NCI-H128 (cell line): ENCODE data around the gene ZC3H4.
"Not testable (repeated sequence)": the region's sequence is repeated elsewhere in the genome, so short reads cannot be mapped to it uniquely, and the experiment has no call there.

ENCODE experiments used
- DNase-seq: peaks from one replicate; lab custom pipeline; 2025; ENCODE audit not compliant: unreplicated experiment; lab: John Stamatoyannopoulos, UW

ZC3H4 gene

GRCh38 chr19:47112997-47113849, at the start of gene ZC3H4:
ZC3H4 (minus strand) TSS chr19:47113776; CDS start chr19:47112584, 1,192 bp downstream.
- peak; percentile 99 for DNase-seq

GRCh38 chr19:47161876-47162489, 48.4 kb upstream of the ZC3H4 start:
- DNase-seq: no peak

- DNase-seq: no peak
Measured at GRCh38 chr19:47158879-47159503, 45.4 kb upstream of the ZC3H4 start.

GRCh38 chr19:47158367-47158791, 44.8 kb upstream of the ZC3H4 start:
- no peak for DNase-seq

- no peak for DNase-seq
Measured at GRCh38 chr19:47157431-47158321, 44.1 kb upstream of the ZC3H4 start.

- no peak for DNase-seq
Measured at GRCh38 chr19:47156861-47157430, 43.4 kb upstream of the ZC3H4 start.

- DNase-seq: no peak
Measured at GRCh38 chr19:47155148-47155547, 41.6 kb upstream of the ZC3H4 start.

- DNase-seq: no peak
Measured at GRCh38 chr19:47153266-47153665, 39.7 kb upstream of the ZC3H4 start.

GRCh38 chr19:47152632-47153031, 39.1 kb upstream of the ZC3H4 start:
- DNase-seq: no peak

GRCh38 chr19:47152205-47152604, 38.6 kb upstream of the ZC3H4 start:
- no peak for DNase-seq

- DNase-seq: no peak
Measured at GRCh38 chr19:47151627-47152026, 38.1 kb upstream of the ZC3H4 start.

- no peak for DNase-seq
Measured at GRCh38 chr19:47146920-47147319, 33.3 kb upstream of the ZC3H4 start.

- DNase-seq: no peak
Measured at GRCh38 chr19:47145639-47146486, 32.3 kb upstream of the ZC3H4 start.

- no peak for DNase-seq
Measured at GRCh38 chr19:47144630-47145029, 31.1 kb upstream of the ZC3H4 start.

GRCh38 chr19:47143322-47144073, 29.9 kb upstream of the ZC3H4 start:
- DNase-seq: no peak

- no peak for DNase-seq
Measured at GRCh38 chr19:47142779-47143178, 29.2 kb upstream of the ZC3H4 start.

- no peak for DNase-seq
Measured at GRCh38 chr19:47141695-47142094, 28.1 kb upstream of the ZC3H4 start.

GRCh38 chr19:47141252-47141651, 27.7 kb upstream of the ZC3H4 start:
- DNase-seq: not testable (repeated sequence)

- no peak for DNase-seq
Measured at GRCh38 chr19:47135156-47135555, 21.6 kb upstream of the ZC3H4 start.
